Muscle of leg (tissue), 11 donors: ENCODE results near the gene XYLT1. TPM values are rescaled to one million over a fixed set of nuclear protein-coding genes. Genes with fewer than 3 reads are reported as not detected.
A peak's percentile ranks its signal among the peaks of the same experiment; 100 is the strongest.

Source experiments
- DNase-seq: peaks from one replicate; pipeline ENCODE4 v3.0.0; 2013
- H3K27ac ChIP-seq: one replicate; pipeline ENCODE4 v1.5.1; 2013; ENCODE audit warnings: mild to moderate bottlenecking, low read length, control low read depth
- H3K27me3 ChIP-seq: one replicate; pipeline ENCODE4 v1.6.1; 2013; ENCODE audit warnings: low read length; ENCODE audit not compliant: control insufficient read depth, insufficient read depth
- H3K36me3 ChIP-seq: one replicate; pipeline ENCODE4 v1.6.1; 2013; ENCODE audit warnings: low read length; ENCODE audit not compliant: control insufficient read depth, insufficient read depth
- H3K4me1 ChIP-seq: one replicate; pipeline ENCODE4 v1.6.1; 2013; ENCODE audit warnings: low read length; ENCODE audit not compliant: control insufficient read depth, insufficient read depth
- H3K4me3 ChIP-seq: one replicate; pipeline ENCODE4 v1.5.1; 2013; ENCODE audit warnings: low read length, control low read depth
- H3K9me3 ChIP-seq: replicated peaks from 2 replicates; pipeline ENCODE4 v1.6.1; 2013; ENCODE audit warnings: low read depth, low read length; ENCODE audit not compliant: control insufficient read depth
- WGBS: methylation state at CpG from one replicate; pipeline ENCODE4 v1.1.5; 2013; ENCODE audit warnings: missing lambda C conversion rate; ENCODE audit not compliant: insufficient coverage; 5-methylcytosine and 5-hydroxymethylcytosine counted together
- polyA plus RNA-seq, 8 donors: library from polyadenylated mRNA; unstranded; fragments of 120-200 nt; gene quantifications; one replicate each; pipeline versions ENCODE4 v1.2.1 to v1.2.3, GENCODE V29; 2013; ENCODE audit warnings: inconsistent platforms in 1 of 8, low replicate concordance in 1 of 8; ENCODE audit not compliant: insufficient read length in 8 of 8, insufficient read depth in 1 of 8
- total RNA-seq: library from RNA; stranded (reverse); fragments of 120-200 nt; gene quantifications from one replicate; pipeline ENCODE4 v1.2.4, GENCODE V29; 2013

The XYLT1 gene
- total and polyA plus RNA-seq, 9 donors = 4.3 to 9.7 (median 5.3) TPM

- 27% methylated on average over 3 of the region's 9 CpGs for WGBS
These were observed 225.7 kb downstream of the XYLT1 start for GRCh38 chr16:17244872-17245551.

DNA sequence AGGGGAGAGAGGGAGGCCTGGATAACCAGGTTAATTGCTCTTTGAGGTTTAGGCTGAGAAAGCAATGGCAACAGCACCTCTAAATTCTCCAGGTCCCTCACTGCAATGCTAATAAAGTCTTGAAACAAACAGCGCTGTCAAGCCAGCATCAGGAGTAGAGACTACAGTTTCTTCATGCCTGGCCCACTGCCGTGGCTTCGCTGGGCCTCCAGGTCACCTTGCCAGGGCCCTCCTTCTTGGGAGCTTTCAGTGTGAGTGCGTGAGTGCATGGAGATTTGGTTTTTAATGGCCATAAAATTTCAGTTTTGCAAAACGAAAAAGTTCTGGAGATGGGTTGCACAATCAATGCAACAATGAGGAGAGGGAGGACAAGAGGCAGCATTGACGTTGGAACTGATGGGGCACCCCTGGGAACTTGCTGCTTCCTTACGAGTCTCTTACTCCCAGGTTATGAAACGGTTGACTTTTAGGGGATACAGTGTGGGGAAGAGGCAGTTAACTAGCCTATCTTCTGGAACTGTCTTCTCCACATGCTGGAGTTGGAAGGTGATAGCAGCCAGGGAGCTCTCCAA, 229.4 kb downstream of the XYLT1 start:
- Histone ChIP-seq H3K36me3 (no peaks in the 10 kb centered on the region), H3K4me3 (no peak overlapping the region), H3K9me3 (no peaks in the 10 kb centered on the region), H3K27me3 (peaks cover 2% of the 10 kb centered on the region), H3K27ac (no peak overlapping the region), H3K4me1 (peaks cover 4% of the 10 kb centered on the region)
- WGBS = 73% methylated on average over 4 of the region's 8 CpGs
- peak; percentile 28 for DNase-seq

More at GRCh38 chr16:17244872-17245551, 225.7 kb downstream of the XYLT1 start:
- no peak for DNase-seq
- Histone ChIP-seq H3K4me1 (peaks cover 4% of the 10 kb centered on the region), H3K4me3 (no peak overlapping the region), H3K9me3 (no peaks in the 10 kb centered on the region), H3K27me3 (peaks cover 2% of the 10 kb centered on the region), H3K36me3 (no peaks in the 10 kb centered on the region), H3K27ac (no peak overlapping the region)

GRCh38 chr16:17238285-17239028, 232.3 kb downstream of the XYLT1 start:
- no peak for DNase-seq
- no peak overlapping the region for H3K4me3 ChIP-seq
- 92% methylated on average over 5 of the region's 8 CpGs for WGBS
- no peaks in the 10 kb centered on the region for H3K9me3 ChIP-seq
- H3K36me3 ChIP-seq = no peaks in the 10 kb centered on the region
- H3K4me1 ChIP-seq = peaks cover 6% of the 10 kb centered on the region
- H3K27ac ChIP-seq = no peak overlapping the region
- H3K27me3 ChIP-seq = no peaks in the 10 kb centered on the region

DNA sequence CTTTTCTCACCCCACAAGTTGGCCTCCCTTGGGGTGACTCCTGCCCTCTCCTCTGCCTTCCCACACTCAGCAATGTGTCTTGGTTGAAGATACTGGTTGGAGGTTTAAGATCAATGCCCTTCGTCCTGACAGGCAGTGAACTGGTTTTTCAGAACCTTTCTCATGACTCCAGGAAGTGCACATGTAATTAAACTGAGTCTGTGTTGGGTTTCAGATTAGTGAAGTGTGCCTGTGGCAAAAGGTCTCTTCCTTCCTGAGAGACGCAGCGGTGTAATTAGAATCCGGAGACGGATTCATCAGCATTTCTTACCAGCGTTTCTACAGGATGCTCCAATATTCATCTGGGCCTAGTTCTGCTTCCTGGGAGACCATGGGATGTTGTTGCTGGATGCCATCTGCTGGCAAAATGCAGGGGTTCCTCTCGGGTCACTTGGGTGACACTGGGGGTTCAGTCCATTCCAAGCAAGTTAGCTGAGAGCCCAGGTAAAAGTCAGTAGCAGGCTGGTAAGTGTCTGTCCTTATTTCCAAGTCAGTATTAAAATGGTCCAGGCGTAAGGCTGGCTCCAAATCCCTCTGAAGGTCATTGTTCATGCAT, 233.3 kb downstream of the XYLT1 start:
- no peaks in the 10 kb centered on the region for H3K36me3 ChIP-seq

DNA sequence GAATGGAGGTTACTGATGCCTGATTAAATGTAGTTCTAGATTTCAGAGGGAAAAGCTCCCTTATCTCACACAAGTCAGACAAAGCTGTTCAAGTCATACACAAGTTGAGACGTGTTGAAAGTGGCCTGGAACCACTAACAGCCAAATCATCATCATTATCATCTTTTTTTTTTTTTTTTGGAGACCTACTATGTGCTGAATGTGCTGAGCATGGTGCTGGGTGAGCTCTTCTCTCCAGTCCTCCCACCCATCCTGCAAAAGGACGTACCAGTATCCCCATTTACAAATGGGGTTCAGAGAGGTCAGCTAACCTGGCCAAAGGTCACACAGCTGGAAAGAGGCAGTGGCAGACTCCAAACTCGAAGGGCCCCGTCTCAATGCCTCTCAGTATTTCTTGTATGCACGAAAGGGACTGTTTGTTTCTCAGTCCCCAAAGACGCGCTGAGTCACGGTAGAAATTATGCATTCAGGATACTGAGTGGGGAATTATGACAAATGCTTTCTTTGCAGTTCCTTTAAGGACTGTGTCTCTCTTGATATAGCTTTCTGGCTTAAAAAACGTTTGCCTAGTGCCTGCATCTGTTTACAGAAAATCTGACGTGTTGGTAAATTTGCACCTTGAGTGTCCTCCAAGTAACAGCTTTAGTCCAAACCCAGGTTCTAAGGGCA, 235.5 kb downstream of the XYLT1 start:
- Histone ChIP-seq H3K9me3 (no peaks in the 10 kb centered on the region), H3K27me3 (no peaks in the 10 kb centered on the region), H3K4me3 (no peak overlapping the region), H3K36me3 (no peaks in the 10 kb centered on the region), H3K27ac (no peak overlapping the region), H3K4me1 (peaks cover 2% of the 10 kb centered on the region)
- no peak for DNase-seq
- WGBS = 75% methylated on average over 7 of the region's 10 CpGs

More for the DNA sequence above, 233.3 kb downstream of the XYLT1 start:
- H3K27ac ChIP-seq = no peak overlapping the region
- 70% methylated on average over 3 of the region's 8 CpGs for WGBS
- no peaks in the 10 kb centered on the region for H3K27me3 ChIP-seq
- no peaks in the 10 kb centered on the region for H3K9me3 ChIP-seq
- DNase-seq = no peak
- H3K4me1 ChIP-seq = peaks cover 6% of the 10 kb centered on the region
- no peak overlapping the region for H3K4me3 ChIP-seq

- Histone ChIP-seq H3K36me3 (no peaks in the 10 kb centered on the region), H3K9me3 (no peaks in the 10 kb centered on the region), H3K27ac (no peak overlapping the region), H3K27me3 (no peaks in the 10 kb centered on the region), H3K4me1 (peaks cover 2% of the 10 kb centered on the region), H3K4me3 (no peak overlapping the region)
- no peak for DNase-seq
- 88% methylated on average over 8 of the region's 13 CpGs for WGBS
These were observed 237.3 kb downstream of the XYLT1 start for GRCh38 chr16:17233318-17234002.

DNA sequence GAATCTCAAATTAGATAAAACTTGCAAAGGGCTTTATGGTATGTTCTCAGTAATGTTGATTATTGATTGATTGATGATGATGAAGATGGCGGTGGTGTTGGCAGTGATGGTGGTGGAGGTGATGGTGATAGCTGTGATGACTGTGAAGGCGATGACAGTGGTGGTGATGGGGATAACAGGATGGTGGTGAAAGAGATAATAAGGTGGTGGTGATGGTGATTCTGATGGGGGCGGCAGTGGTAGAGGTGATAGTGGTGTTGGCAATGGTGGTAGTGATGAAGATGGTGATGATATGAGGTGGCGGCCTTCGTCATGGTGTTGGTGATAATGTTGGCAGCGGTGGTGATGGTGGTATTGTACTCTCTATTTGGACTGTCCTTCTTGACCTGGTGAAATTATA, 238.3 kb downstream of the XYLT1 start:
- Histone ChIP-seq H3K4me1 (peaks cover 2% of the 10 kb centered on the region), H3K27ac (no peak overlapping the region), H3K36me3 (no peaks in the 10 kb centered on the region), H3K27me3 (no peaks in the 10 kb centered on the region), H3K9me3 (no peaks in the 10 kb centered on the region), H3K4me3 (no peak overlapping the region)
- no peak for DNase-seq
- 100% methylated on average over 3 of the region's 6 CpGs for WGBS

DNA sequence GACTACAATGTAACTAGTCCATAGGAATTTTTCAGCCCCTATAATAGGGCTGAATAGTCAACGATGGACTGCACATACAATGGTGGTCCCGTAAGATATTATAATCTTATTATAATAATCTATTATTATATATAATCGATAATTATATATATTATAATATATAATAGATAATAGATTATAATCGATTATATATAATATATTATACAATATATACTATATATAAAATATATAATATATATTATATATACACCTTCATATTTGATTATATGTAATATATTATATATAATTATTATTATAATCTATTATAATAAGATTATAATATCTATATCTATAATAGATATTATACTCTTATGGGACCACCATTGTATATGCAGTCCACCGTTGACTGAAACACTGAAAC, 238.8 kb downstream of the XYLT1 start:
- WGBS = no CpG with 5 or more reads among the region's 5 CpGs
- Histone ChIP-seq H3K27ac (no peak overlapping the region), H3K36me3 (no peaks in the 10 kb centered on the region), H3K9me3 (no peaks in the 10 kb centered on the region), H3K4me1 (peaks cover 2% of the 10 kb centered on the region), H3K27me3 (no peaks in the 10 kb centered on the region), H3K4me3 (no peak overlapping the region)
- DNase-seq = no peak

DNA sequence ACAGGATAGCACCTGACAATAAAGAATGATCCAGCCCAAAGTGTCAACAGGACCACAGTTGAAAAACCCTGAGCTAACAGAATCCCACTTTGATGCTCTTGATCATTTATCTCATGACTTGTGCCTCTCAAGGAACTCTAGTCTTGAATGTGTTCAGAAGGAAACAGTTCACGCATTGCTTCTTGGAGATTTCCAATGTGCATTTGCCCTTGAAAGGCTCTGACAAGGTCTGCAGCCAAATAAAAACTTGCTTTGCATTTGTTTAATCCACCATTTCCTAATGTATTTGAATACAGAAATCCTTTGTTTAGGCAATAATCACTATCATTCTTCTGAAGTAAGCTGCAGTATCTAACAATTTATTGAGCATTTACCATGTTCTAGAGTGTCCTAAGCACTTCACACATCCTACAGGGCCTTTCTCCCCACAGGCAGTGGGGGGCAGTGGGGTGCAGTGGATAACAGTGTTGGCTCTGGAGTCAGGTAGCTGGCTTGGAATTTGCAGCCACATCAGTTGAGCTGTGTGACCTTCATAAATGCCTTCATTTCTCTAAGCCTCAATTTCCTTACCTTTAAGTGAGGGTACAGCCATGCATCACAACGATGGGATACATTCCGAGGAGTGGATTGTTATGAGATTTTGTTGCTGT, 239.7 kb downstream of the XYLT1 start:
- Histone ChIP-seq H3K27ac (no peak overlapping the region), H3K27me3 (no peaks in the 10 kb centered on the region), H3K4me1 (peaks cover 8% of the 10 kb centered on the region), H3K9me3 (no peaks in the 10 kb centered on the region), H3K4me3 (no peak overlapping the region), H3K36me3 (no peaks in the 10 kb centered on the region)
- WGBS = no CpG with 5 or more reads among the region's 3 CpGs
- no peak for DNase-seq
